T47D (cell line): ENCODE data around the gene FLACC1.
"Not testable (repeated sequence)": the region's sequence is repeated elsewhere in the genome, so short reads cannot be mapped to it uniquely, and the experiment has no call there.

Source experiments
- DNase-seq, 2 experiments: peaks; one replicate each; pipeline versions ENCODE4 v3.0.0 to v3.0.0-alpha.2; 2011 to 2012; ENCODE audit warnings: low read depth in 1 of 2, low spot score in 1 of 2
- JUND ChIP-seq: IDR thresholded peaks from 2 replicates; pipeline ENCODE4 v1.6.1; 2012; ENCODE audit warnings: low read depth
- in situ Hi-C: cut with HindIII; loops from 2 replicates; pipeline ENCODE4 v1.10.0; 2016; ENCODE audit warnings: low sequenced_read_pairs, low pct_unique_long_range_greater_than_20kb

The FLACC1 gene, protein sequence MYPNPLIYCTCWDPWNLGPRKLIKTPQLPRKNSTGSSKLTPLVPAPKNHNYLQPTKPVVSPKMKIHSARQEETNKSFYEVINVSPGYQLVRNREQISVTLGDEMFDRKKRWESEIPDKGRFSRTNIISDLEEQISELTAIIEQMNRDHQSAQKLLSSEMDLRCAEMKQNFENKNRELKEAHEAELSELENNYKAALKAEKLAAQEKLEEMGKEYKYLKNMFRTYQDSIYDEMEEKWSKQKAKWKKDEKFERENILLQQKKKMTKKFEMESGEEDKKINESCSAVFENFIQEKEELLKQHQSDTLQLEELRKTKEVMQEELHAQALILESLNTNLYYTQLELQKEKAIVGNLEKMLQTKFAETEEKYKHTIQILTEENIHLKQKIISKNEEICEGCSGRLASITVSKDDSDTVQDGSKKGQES

GRCh38 chr2:201357221-201357620 lies at the start of gene FLACC1:
FLACC1 (minus strand) TSS chr2:201357345; CDS start chr2:201351404, 5,941 bp downstream.
- in situ Hi-C loops: no loop called here
- no peak for TF ChIP-seq JUND
- peak; percentile 13 to 67 for DNase-seq

DNA sequence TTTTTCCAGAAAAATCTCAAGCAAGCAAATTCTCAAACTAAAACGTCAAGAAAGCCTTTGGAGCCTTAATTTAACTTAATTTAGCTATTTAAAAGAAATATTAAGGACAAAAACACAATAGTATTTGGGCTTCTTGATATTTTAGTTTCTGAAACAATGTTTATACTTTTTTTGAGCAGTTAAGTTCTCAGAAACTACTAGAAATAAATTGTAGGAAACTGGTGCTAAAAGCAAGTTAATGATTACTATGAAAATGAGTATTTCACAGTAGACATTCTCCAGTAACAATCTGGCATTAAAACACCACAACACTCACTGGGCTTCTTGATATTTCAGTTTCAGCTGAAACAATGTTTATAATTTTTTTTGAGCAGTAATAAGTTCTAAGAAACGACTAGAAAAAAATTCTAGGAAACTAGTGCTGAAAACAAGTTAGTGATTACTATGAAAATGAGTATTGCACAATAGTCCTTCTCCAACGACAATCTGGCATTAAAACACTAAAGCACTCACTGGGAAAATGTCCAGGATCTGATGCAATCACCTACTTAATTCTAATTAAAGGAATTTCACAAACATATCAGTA lies 49.0 kb upstream of the FLACC1 start:
- peak in 1 of 2 experiments; percentile 9 for DNase-seq
- no peak for TF ChIP-seq JUND
- in situ Hi-C loops: no loop called here

- in situ Hi-C loops: no loop called here
- DNase-seq: no peak
- TF ChIP-seq JUND: no peak
Measured at GRCh38 chr2:201404699-201405280, 47.6 kb upstream of the FLACC1 start.

DNA sequence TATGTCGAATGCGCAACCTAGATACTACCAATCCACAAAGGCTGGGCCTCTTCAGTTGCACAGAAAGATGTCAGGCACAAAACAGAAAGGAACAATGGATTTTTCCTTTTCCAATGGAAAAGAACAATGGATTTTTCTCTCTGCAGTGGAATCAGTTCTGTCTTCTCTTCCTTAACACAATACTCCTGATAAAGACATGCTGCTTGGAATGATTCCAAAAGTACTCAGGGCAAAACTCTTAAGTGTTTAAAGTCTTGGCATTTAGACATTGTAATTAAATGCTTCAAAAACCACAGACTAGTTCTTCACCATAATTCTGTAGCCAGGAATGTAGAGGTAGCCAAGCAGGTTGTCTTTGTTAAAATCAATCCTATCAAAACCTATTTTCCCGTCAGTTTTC lies 46.7 kb upstream of the FLACC1 start:
- TF ChIP-seq JUND: no peak
- in situ Hi-C loops: no loop called here
- DNase-seq: peak in 1 of 2 experiments; percentile 54

DNA sequence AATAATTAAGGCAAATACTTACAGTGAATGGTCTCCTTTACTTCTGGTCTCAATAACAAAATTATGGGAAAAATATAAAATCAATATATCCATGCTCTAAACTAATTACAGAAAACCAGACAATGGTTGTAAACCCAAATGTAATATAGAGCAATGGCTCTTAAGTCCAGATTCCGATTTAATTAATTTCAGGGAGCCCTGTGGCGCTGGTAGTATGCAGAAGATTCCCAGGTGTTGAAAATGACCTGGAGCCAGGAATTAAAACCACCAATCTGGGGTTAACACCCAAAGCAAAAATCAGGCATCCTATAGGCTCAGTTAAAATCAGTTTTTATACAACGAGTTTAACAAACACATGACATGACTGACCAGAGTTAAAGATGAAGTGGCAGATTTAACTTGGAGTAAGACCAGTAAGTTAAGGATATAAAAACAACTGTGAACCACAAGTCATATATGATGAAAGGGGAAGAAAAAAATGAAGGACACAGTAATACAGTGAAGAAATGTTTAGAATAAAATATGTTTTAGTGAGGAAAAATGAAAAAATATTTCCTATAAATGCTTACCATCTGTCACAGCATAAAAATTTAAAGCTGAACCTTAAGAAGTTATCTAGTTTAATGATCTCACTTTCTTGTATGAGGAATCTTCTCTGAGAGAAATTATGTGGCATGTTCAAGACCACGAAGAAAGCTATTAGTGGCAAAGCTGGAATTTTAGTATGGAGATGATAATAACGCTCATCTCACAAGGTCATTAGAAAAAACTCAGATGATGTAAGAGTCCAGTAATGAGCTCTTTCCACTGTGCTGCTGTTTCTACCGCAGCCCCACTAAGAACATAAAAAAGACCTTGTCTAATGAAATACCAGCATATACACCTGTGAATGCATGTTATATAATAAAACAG lies 45.8 kb upstream of the FLACC1 start:
- TF ChIP-seq JUND: no peak
- DNase-seq: no peak
- in situ Hi-C loops: no loop called here

DNA sequence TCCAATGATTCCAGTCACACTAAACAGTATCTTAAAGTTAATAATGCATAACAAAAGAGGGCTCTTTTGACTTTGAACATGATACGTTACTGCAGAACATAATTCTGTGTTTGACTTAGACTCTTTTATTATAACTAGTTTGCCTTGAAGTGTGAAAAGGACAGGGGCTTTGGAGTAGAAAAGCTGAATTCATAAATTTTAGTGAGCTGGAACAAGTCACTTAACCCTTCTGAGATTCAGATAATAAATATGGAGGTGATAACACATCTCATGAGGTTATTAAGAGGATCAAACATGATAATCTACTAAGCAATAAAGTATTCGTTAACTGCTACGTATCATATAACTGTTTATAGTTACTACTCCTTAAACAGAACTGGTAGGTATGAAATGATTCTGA lies 44.7 kb upstream of the FLACC1 start:
- no peak for TF ChIP-seq JUND
- DNase-seq: no peak
- in situ Hi-C loops: no loop called here

GRCh38 chr2:201396595-201396994 lies 39.5 kb upstream of the FLACC1 start:
- no peak for DNase-seq
- TF ChIP-seq JUND: no peak
- in situ Hi-C loops: no loop called here

DNA sequence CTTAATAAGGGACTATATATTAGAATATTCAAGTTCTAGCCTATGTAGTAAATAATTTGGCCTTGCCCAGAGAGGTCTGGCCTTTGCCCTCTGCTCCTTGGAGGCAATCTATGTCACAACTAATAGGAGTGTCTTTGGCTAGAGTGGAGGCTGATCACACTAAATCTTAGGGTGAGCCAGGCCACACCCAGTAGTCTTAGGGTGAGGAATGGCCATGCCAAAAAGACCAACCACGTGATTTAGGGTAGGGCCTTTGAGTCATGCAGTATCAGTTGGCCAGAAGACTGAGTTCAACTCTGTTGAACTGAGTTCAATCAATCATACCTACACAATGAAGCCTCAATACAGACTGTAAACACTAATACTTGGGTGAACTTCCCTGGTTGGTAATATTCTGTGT lies 26.0 kb upstream of the FLACC1 start:
- no peak for TF ChIP-seq JUND
- in situ Hi-C loops: no loop called here
- no peak for DNase-seq

DNA sequence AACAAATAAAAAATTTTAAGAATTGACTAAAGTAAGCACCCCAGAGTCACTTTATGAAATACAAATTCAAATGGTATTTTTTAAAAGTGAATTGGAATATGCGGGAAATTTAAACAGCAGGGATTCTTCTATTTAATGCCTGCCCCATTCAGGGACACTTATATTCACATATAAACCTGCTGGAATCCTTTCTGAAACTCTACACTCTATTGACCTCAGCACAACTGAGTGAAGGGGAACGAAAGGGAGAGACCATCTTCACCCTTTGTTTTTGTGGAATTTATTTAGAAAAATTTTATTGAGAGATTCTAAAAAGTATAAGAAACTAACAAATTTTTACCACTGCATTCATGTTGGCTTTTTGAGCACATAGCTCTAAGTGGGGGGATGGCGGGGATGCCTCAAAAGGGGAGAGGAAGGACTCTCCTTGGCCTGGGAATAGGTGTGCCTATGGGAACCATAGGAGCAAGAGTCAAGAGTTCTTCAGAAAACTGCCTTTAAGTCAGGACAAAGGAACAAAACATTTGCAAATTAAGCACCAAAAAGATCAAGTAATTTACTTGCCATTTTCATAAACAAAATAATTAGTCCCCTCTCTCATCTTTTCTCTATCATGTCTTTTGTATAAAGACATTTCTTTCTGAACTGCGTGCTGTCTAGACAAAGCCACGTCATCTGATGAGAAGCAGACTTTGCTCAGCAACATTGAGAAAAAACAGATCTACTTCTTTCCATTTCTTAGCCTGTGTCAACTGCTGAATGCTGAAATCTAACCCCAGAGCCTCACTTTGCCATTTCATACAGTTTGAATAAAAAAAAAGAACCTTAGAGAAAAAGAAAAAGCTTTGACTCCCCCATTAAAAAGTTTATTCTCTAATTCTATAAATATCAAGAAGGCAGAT lies 21.6 kb upstream of the FLACC1 start:
- in situ Hi-C loops: no loop called here
- no peak for DNase-seq
- TF ChIP-seq JUND: no peak

DNA sequence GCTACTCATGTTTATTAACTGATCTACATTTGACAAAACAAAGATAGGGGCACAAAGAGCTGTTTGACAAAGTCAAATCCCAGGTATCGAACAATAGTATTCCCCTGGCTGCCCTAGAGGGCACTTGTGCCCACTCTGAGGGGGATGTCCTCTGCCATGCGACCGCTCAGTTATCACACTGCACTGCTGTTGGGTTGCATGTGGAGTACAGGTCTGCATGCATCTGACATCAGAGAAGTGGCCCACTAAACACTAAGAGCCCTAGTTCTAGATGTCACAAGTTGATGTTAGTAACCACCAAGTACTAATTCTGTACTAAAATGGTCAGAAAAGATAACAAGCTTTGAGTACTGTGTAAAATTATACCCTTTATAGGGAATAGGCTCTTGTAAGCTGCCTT lies 20.1 kb upstream of the FLACC1 start:
- TF ChIP-seq JUND: no peak
- in situ Hi-C loops: no loop called here
- DNase-seq: no peak

DNA sequence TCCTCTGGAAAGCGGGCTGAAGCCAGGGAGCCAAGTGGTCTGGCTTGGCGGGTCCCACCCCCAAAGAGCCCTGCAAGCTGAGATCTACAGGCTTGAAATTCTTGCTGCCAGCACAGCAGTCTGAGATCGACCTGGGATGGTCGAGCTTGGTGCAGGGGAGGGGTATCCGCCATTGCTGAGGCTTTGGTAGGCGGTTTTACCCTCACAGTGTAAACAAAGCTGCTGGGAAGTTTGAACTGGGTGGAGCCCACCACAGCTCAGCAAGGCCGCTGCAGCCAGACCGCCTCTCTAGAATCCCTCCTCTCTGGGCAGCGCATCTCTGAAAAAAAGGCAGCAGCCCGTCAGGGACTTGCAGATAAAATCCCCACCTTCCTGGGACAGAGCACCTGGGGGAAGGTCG lies 12.6 kb upstream of the FLACC1 start:
- no peak for TF ChIP-seq JUND
- in situ Hi-C loops: no loop called here
- DNase-seq: no peak

DNA sequence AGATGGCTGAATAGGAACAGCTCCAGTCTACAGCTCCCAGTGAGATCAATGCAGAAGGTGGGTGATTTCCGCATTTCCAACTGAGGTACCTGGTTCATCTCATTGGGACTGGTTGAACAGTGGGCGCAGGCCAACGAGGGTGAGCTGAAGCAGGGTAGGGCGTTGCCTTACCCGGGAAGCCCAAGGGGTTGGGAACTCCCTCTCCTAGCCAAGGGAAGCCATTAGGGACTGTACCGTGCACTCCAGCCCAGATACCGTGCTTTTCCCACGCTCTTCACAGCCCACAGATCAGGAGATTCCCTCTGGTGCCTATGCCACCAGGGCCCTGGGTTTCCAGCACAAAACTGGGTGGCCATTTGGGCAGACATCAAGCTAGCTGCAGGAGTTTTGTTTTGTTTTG lies 12.2 kb upstream of the FLACC1 start:
- DNase-seq, in situ Hi-C loops: not testable (repeated sequence)
